A549 (cell line): ENCODE measurements around the gene TBC1D14.

Source experiments
- EP300 ChIP-seq, 2 experiments: fragments of >200 bp; sonication (Bioruptor Twin); formaldehyde crosslinking; IDR thresholded peaks; 2 replicates in 1 of 2; 3 replicates in 1 of 2; pipeline ENCODE4 v1.6.1; 2016 to 2017
- HDAC2 ChIP-seq: fragments of 200-600 bp; sonication (generic); IDR thresholded peaks from 2 replicates; pipeline ENCODE4 v1.6.1; 2016
- NR3C1 ChIP-seq: fragments of >200 bp; sonication (Bioruptor Twin); formaldehyde crosslinking; IDR thresholded peaks from 3 replicates; pipeline ENCODE4 v1.6.1; 2017
- POLR2A ChIP-seq: IDR thresholded peaks from 2 replicates; pipeline ENCODE4 v1.6.1; 2012; ENCODE audit warnings: mild to moderate bottlenecking, low read length
- RFX5 ChIP-seq: fragments of 450-650 bp; IDR thresholded peaks from 2 replicates; pipeline ENCODE4 v1.7.1; 2014; ENCODE audit warnings: antibody characterized with exemption, mild to moderate bottlenecking, moderate library complexity
- TF ChIP-seq, protein P1 (sequence below): fragments of >200 bp; sonication (Bioruptor Twin); formaldehyde crosslinking; IDR thresholded peaks from 3 replicates; pipeline ENCODE4 v1.5.1; 2016
- TF ChIP-seq, protein P2 (sequence below): fragments of >200 bp; sonication (Bioruptor Twin); formaldehyde crosslinking; IDR thresholded peaks from 3 replicates; pipeline ENCODE4 v1.6.1; 2016
- TF ChIP-seq, protein P3 (sequence below): fragments of 450-650 bp; IDR thresholded peaks from 2 replicates; pipeline ENCODE4 v1.6.1; 2014; ENCODE audit warnings: antibody characterized with exemption

DNA sequence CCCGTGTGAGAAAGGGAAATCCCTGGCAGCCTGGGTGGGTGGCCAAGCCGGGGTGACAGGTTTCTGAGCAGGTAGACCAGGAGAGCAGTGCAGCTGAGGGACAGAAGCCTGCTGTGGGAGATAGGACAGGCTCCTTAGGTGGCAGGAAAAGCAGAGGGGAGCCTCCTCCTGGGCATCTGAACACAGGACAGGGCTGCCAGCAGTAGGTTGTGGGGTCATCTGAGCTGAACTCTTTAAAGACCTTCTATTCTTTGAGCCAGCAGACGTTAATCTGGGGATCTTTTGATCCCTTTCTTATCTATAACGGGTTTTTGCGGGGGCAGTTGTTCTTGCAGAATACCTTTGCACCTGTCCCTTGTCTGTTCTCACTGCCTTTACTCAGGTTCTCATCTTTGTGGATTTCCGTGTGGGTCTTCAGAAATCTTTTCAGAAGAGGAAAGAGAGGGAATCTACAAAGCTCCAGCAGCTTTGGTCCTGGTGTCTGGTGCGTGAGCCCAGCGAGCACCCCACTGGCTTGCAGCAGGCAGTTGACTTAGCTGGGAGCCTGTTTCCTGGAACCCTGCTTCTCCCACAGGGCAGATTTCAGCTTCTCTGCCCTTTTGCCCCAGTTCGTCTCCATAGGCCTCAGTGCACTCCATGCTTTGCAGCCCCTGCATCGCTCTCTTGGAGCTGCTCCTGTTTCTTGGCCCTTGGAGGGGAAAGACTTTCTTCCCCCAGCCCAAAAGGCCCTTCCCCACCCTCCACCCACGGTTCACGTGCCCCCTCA is 97.7 kb downstream of the TBC1D14 start:
- no peak for TF ChIP-seq POLR2A
- TF ChIP-seq, protein P1, sequence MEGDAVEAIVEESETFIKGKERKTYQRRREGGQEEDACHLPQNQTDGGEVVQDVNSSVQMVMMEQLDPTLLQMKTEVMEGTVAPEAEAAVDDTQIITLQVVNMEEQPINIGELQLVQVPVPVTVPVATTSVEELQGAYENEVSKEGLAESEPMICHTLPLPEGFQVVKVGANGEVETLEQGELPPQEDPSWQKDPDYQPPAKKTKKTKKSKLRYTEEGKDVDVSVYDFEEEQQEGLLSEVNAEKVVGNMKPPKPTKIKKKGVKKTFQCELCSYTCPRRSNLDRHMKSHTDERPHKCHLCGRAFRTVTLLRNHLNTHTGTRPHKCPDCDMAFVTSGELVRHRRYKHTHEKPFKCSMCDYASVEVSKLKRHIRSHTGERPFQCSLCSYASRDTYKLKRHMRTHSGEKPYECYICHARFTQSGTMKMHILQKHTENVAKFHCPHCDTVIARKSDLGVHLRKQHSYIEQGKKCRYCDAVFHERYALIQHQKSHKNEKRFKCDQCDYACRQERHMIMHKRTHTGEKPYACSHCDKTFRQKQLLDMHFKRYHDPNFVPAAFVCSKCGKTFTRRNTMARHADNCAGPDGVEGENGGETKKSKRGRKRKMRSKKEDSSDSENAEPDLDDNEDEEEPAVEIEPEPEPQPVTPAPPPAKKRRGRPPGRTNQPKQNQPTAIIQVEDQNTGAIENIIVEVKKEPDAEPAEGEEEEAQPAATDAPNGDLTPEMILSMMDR = no peak
- no peak for TF ChIP-seq RFX5
- TF ChIP-seq, protein P2, sequence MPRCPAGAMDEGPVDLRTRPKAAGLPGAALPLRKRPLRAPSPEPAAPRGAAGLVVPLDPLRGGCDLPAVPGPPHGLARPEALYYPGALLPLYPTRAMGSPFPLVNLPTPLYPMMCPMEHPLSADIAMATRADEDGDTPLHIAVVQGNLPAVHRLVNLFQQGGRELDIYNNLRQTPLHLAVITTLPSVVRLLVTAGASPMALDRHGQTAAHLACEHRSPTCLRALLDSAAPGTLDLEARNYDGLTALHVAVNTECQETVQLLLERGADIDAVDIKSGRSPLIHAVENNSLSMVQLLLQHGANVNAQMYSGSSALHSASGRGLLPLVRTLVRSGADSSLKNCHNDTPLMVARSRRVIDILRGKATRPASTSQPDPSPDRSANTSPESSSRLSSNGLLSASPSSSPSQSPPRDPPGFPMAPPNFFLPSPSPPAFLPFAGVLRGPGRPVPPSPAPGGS = no peak
- TF ChIP-seq, protein P3, sequence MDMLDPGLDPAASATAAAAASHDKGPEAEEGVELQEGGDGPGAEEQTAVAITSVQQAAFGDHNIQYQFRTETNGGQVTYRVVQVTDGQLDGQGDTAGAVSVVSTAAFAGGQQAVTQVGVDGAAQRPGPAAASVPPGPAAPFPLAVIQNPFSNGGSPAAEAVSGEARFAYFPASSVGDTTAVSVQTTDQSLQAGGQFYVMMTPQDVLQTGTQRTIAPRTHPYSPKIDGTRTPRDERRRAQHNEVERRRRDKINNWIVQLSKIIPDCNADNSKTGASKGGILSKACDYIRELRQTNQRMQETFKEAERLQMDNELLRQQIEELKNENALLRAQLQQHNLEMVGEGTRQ = no peak
- no peak for TF ChIP-seq EP300 (IDR thresholded peaks at IDR 0.05)
- no peak for TF ChIP-seq HDAC2
- no peak for TF ChIP-seq NR3C1
